Muscle layer of duodenum (tissue), 2 donors: ENCODE results near the gene BRAT1.

ENCODE experiments used
- H3K27ac ChIP-seq: one replicate; pipeline ENCODE4 v1.7.0; 2013; ENCODE audit warnings: mild to moderate bottlenecking, low read length
- H3K27me3 ChIP-seq: one replicate; pipeline ENCODE4 v1.7.0; 2013; ENCODE audit warnings: low read depth, mild to moderate bottlenecking, control low read depth, low read length
- H3K36me3 ChIP-seq, 2 donors: one replicate each; pipeline ENCODE4 v1.7.0; 2013; ENCODE audit warnings: low read length in 2 of 2, control low read depth in 1 of 2, mild to moderate bottlenecking in 1 of 2; ENCODE audit not compliant: insufficient read depth in 2 of 2, control insufficient read depth in 1 of 2
- H3K4me1 ChIP-seq, 2 donors: one replicate each; pipeline ENCODE4 v1.7.0; 2013; ENCODE audit warnings: low read length in 2 of 2, mild to moderate bottlenecking in 2 of 2, control low read depth in 1 of 2, moderate library complexity in 1 of 2; ENCODE audit not compliant: insufficient read depth in 2 of 2, control insufficient read depth in 1 of 2
- H3K4me3 ChIP-seq, 2 donors: one replicate each; pipeline ENCODE4 v1.7.0; 2013; ENCODE audit warnings: low read length in 2 of 2, low read depth in 1 of 2, mild to moderate bottlenecking in 1 of 2
- H3K9me3 ChIP-seq, 2 donors: one replicate each; pipeline ENCODE4 v1.7.0; 2013; ENCODE audit warnings: low read length in 2 of 2, control low read depth in 1 of 2, mild to moderate bottlenecking in 1 of 2; ENCODE audit not compliant: control insufficient read depth in 1 of 2
- donor health status: healthy.

Gene BRAT1

DNA sequence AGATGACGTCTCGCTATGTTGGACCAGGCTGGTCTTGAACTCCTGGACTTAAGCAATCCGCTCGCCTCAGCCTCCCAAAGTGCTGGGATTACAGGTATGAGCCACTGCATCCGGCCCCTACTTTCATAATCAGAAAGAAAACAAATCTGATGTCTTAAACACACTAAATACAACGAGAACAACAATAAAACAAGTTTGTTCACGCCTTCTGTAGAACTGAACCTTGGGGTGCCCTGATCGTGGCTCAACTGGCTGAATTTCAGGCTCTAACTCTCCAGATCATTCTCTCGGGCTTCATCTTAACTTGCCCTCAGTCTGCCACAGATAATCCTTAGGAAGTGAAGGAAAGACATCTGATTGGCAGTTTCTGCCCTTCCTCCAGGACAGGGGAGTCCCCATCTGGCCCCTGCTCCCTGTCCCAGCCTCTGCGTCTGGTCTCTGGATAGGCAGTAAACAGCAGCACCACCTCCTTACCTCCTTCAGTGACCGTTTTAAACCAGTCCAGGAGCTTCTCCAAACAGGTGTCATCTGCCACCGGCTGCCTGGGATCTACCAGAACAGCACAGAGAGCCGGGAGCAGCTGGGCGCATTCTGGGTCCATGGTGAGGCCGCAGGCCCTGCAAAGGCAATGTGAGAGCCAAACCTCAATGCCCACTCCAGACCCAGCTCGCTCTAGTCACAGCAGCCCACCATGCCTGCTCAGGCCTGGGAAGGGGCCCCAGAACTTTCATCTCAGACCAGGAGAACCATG lies 1.3 kb downstream of the BRAT1 start:
- no peaks in the 10 kb centered on the region for H3K9me3 ChIP-seq
- H3K27ac ChIP-seq = no peak overlapping the region
- peaks cover 3% of the 10 kb centered on the region in 2 donors for H3K36me3 ChIP-seq
- no peaks in the 10 kb centered on the region for H3K27me3 ChIP-seq
- H3K4me3 ChIP-seq = peak overlapping the region; percentile 72 to 82
- H3K4me1 ChIP-seq = peaks cover 9 to 28% of the 10 kb centered on the region in 2 donors

DNA sequence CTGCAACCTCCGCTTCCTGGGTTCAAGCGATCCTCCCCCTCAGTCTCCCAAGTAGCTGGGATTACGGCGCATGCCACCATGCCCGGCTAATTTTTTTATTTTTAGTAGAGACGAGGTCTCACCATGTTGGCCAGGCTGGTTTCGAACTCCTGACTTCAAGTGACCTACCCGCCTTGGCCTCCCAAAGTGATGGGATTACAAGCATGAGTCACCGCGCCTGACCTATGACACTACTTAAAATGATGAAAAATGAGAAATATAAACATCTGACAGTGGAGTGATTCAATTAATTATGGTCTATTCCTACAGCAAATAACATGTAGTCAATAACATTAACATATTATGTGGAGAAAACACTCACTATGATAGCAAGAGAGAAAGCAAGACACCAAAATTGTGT lies 2.2 kb downstream of the BRAT1 start:
- Histone ChIP-seq H3K27me3 (no peaks in the 10 kb centered on the region), H3K9me3 (no peaks in the 10 kb centered on the region), H3K36me3 (peaks cover 3 to 4% of the 10 kb centered on the region in 2 donors), H3K4me3 (no peak overlapping the region), H3K27ac (no peak overlapping the region), H3K4me1 (peaks cover 9 to 23% of the 10 kb centered on the region in 2 donors)

DNA sequence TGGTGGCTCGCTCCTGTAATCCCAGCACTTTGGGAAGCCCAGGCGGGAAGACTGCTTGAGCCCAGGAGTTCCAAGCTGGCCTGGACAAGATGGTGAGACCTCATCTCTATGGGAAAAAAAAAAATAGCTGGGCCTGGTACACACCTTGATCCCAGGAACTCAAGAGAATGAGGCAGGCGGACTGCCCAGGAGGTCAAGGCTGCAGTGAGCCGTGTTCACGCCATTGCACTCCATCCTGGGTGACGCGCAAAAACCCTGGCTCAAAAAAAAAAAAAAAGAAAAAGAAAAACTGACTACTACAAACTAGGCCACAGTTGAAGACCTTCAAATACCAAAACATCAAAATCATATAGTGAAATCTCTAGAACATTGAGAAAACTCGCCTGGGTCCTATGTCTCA lies 3.9 kb downstream of the BRAT1 start:
- Histone ChIP-seq H3K4me1 (peaks cover 9 to 22% of the 10 kb centered on the region in 2 donors), H3K9me3 (no peaks in the 10 kb centered on the region), H3K36me3 (peaks cover 10 to 19% of the 10 kb centered on the region in 2 donors), H3K27me3 (no peaks in the 10 kb centered on the region), H3K27ac (no peak overlapping the region), H3K4me3 (no peak overlapping the region)

DNA sequence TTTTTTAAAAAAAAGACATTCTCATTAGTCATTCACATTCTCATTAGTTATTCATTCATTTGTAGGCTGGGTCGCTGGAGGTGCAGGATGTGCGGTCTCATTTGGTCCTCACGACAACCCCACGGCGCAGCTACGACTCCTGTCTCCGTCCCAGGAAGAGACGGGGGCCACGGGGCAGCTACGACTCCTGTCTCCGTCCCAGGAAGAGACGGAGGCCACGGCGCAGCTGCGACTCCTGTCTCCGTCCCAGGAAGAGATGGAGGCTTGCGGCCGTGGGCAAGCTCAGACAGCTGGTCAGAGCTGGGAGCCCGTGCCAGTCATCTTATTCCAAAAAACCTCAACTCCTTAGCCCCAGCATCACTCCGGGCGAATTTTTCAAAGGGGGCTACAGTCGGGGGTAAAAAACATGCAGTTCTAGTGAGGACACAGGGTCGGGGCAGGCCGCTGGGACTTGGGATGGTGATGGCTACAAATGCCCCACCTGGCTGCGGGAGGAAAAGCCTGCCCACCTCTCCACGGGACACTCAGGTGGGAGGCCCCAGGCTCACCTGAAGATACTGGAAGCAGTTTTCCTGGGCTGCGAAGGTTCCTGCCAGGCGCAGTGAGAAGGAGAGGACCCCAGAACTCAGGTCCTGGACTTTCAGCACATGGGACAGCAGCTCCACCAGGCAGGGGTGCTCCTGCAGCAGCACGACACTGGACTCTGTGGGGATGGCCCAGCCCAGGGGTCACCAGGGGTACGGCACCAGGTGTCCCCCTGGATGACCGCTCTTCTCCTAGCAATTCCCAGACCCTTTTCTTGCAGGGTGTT lies 8.3 kb downstream of the BRAT1 start:
- Histone ChIP-seq H3K27me3 (no peaks in the 10 kb centered on the region), H3K9me3 (no peaks in the 10 kb centered on the region), H3K4me3 (no peak overlapping the region), H3K4me1 (no peaks in the 10 kb centered on the region), H3K27ac (no peak overlapping the region), H3K36me3 (peaks cover 8 to 56% of the 10 kb centered on the region in 2 donors)

DNA sequence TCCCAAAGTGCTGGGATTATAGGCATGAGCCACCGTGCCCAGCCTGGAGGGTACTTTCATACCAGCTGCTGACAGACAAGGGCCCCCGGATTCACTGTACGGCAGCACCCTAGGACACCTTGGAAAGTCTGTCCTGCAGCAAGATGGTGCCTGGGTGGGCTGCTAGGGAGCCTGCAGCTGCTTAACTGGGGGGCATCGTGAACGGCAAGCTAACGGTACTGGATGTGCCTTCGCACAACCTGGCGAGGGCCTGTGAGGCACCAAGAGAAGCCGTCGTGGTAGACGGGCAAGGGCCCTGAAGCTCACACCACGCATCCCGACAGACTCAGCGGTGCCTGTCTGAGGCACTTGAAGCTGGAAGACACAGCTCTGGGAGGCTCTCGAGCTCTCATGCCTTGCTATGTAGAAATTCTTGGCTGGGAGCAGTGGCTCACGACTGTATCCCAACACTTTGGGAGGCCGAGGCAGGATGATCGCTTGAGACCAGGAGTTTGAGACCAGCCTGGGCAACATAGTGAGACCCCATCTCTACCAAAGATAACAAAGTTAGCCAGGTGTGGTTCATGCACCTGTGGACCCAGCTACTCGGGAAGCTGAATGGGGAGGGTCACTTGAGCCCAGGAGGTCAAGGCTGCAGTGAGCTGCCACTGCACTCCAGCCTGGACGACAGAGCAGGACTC lies 9.4 kb downstream of the BRAT1 start:
- Histone ChIP-seq H3K27ac (no peak overlapping the region), H3K36me3 (peaks cover 8 to 67% of the 10 kb centered on the region in 2 donors), H3K4me3 (no peak overlapping the region), H3K9me3 (no peaks in the 10 kb centered on the region), H3K4me1 (no peaks in the 10 kb centered on the region), H3K27me3 (no peaks in the 10 kb centered on the region)

DNA sequence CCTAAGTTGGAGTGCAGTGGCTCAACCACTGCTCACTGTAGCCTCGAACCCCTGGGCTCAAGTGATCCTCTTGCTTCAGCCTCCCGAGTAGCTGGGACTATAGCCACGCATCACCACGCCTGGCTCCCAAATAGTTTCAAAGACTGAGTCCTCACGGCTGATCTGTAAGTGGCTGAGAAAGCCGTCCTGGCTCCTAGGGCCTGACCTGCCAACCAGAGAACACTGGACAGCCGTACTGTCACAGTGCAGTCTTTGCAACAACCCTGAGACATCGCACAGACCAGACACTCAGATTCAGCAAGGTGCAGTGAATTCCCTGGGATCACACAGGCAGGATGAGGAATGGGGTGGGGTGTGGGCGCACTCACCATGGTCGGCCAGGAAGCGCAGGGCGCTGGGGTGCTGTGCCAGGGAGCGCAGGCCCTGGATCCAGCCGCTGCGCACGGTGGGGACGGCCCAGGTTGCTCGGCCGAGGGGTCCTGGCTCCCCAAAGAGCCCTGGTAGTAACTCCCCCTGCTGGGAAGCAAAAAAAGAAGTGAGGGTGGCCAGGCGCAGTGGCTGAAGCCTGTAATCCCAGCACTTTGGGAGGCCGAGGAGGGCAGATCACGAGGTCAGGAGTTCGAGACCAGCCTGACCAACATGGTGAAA lies 10.7 kb downstream of the BRAT1 start:
- H3K27ac ChIP-seq = no peak overlapping the region
- H3K4me1 ChIP-seq = no peaks in the 10 kb centered on the region
- H3K36me3 ChIP-seq = peaks cover 8 to 76% of the 10 kb centered on the region in 2 donors

DNA sequence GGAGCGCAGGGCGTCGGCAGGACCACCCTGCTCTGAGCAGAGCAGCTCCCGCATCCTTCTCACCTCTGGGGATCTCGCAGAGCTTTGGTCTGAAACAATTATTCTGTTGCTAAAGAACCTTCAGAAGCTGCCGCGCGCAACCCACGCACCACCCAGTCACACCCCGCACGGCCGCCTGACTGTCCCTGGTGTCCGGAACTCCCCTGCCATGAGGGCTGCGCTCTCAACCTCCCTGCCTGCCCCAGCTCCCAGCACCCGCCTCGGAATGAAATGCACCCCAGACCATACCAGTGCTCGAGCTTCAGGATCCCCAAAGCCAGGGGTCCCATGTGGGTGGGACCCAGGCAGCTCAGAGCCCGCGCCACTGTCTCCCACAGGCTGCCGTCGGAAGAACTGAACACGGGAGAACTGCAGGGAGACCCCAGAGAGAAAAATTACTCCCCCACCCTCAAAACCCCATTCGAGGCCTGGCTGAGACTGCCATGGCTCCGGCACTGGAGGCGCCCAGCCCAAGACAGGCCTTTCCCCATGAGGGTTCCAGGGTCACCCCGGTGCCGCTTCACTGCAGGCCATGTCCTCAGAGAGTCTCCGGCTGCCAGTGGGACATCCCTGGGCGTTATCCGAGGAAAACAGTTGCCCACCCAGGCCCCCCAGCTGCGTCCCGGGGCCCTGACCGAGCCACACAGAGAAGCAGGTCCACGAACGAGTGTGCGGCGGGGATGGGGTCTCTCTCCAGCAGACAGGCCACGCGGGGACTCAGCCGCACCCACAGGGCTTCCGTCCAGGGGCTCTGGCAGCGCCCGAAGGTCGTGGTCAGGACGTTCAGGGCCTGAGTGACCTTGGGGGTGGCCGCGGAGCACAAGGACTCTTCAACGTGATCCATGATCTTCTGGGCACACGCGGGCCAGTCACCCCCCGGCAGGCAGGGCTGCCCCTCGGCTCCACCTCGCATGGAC lies 12.1 kb downstream of the BRAT1 start:
- Histone ChIP-seq H3K36me3 (peaks cover 8 to 90% of the 10 kb centered on the region in 2 donors), H3K27me3 (no peaks in the 10 kb centered on the region), H3K27ac (no peak overlapping the region), H3K9me3 (no peaks in the 10 kb centered on the region), H3K4me3 (no peak overlapping the region), H3K4me1 (no peaks in the 10 kb centered on the region)

More for the DNA sequence above, 10.7 kb downstream of the BRAT1 start:
- Histone ChIP-seq H3K27me3 (no peaks in the 10 kb centered on the region), H3K9me3 (no peaks in the 10 kb centered on the region), H3K4me3 (no peak overlapping the region)

DNA sequence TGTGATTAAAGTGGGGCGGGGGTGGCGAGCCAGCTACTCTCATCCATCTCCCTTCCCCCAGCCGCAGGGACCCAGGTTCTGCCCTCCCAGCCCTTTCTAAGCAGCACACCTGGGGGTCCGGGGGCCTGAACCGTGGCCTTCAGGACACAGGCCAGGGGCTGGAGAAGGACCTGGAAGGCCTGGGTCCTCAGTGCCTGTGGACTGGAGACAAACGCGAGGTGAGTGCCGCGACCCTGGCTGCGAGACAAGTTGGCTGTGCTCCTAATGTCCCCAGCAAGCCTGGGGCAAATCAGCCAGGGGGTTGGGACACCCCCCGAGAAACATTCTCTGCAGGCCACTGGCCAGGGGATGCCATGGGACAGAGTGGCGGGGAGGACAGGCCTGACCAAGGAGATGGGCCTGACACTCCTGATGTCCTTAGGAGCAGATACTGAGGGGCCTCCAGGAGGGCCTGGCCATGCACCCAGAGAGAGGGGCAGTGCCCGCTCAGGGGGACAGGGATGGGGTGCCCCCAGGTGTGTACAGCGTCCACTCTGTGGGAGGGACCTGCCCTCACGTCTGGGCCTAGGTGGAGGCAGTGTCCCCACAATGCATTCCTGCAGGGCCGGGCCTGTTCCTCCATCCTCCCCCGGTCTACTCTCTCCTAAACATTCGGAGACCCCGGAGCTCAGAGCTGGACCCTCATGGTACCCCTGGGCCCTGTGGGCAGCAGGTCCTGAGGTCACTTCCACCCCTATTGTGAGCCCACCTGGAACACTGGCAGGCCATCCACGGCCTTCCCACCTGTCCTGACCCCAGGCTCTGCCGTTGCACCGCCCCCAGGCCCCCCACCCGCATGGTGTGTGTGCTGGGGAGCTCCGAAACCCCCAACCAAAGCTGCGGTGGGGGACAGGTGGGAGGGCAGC lies 13.1 kb downstream of the BRAT1 start:
- Histone ChIP-seq H3K27me3 (no peaks in the 10 kb centered on the region), H3K4me3 (no peak overlapping the region), H3K27ac (no peak overlapping the region), H3K9me3 (no peaks in the 10 kb centered on the region), H3K4me1 (no peaks in the 10 kb centered on the region), H3K36me3 (peaks cover 4 to 84% of the 10 kb centered on the region in 2 donors)

DNA sequence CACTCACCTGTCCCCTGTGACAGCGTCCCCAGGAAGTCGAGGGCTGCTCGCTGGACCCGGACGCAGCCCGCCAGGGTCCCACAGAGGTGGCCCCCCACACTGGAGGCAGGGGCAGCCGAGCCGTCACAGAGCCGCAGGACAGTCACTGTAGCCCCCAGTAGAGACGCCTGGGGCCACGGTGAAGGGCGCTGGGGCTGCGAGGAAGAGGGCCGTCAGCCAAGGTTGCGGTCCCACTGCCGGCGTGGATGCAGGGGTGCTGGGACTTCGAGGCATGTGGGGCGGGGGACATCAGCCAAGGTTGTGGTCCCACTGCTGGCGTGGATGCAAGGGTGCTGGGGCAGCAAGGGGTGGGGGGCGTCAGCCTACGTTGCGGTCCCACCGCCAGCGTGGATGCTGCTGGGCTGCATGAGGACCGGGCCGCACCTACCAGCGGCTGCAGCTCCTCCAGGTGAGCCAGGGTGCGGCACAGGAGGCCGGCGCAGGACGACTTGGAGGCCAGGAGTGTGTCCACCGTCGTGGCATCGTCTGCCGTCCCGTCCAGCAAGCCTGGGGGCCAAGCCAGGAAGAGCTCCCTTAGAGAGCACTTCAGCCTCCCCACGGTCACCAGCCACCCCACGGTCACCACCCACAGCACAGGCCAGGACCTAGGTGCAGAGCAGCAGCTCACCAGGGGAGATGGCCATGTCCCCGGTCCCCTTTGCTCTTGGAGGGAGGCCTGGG lies 13.9 kb downstream of the BRAT1 start:
- H3K4me3 ChIP-seq = no peak overlapping the region

More for the DNA sequence above, 13.9 kb downstream of the BRAT1 start:
- Histone ChIP-seq H3K27ac (no peak overlapping the region), H3K27me3 (no peaks in the 10 kb centered on the region), H3K36me3 (peaks cover 0 to 78% of the 10 kb centered on the region in 2 donors), H3K4me1 (no peaks in the 10 kb centered on the region), H3K9me3 (no peaks in the 10 kb centered on the region)
